IPS-20b (cell line): ENCODE data around the gene TBL1XR1.

Experiments
- H3K27ac ChIP-seq: one replicate; pipeline ENCODE4 v1.5.1; 2013; ENCODE audit warnings: low read length
- H3K27me3 ChIP-seq: 2 replicates; pipeline ENCODE4 v1.6.1; 2013; ENCODE audit warnings: mild to moderate bottlenecking, low read length, inconsistent platforms; ENCODE audit not compliant: insufficient read depth
- H3K36me3 ChIP-seq: 2 replicates; pipeline ENCODE4 v1.6.1; 2013; ENCODE audit warnings: low read depth, mild to moderate bottlenecking, inconsistent platforms, low read length, moderate library complexity; ENCODE audit not compliant: insufficient read depth
- H3K4me1 ChIP-seq: 2 replicates; pipeline ENCODE4 v1.6.1; 2013; ENCODE audit warnings: mild to moderate bottlenecking, control low read depth, inconsistent platforms, low read length, moderate library complexity; ENCODE audit not compliant: insufficient read depth
- H3K4me3 ChIP-seq: 2 replicates; pipeline ENCODE4 v1.5.1; 2013; ENCODE audit warnings: mild to moderate bottlenecking, low read length, inconsistent platforms
- H3K9ac ChIP-seq: 2 replicates; pipeline ENCODE4 v1.6.1; 2013; ENCODE audit warnings: low read depth, mild to moderate bottlenecking, inconsistent platforms, low read length, moderate library complexity
- H3K9me3 ChIP-seq: 2 replicates; pipeline ENCODE4 v1.6.1; 2013; ENCODE audit warnings: mild to moderate bottlenecking, low read depth, low read length, inconsistent platforms; ENCODE audit not compliant: insufficient read depth

TBL1XR1 gene

GRCh38 chr3:177135841-177136492, 61.3 kb downstream of the TBL1XR1 start:
- Histone ChIP-seq H3K4me1 (peaks cover 7% of the 10 kb centered on the region), H3K4me3 (no peak overlapping the region), H3K36me3 (peaks cover 9% of the 10 kb centered on the region; the same call in 1 of the 2 replicates), H3K9me3 (no peaks in the 10 kb centered on the region), H3K27ac (no peak overlapping the region), H3K9ac (no peak overlapping the region), H3K27me3 (no peaks in the 10 kb centered on the region)

DNA sequence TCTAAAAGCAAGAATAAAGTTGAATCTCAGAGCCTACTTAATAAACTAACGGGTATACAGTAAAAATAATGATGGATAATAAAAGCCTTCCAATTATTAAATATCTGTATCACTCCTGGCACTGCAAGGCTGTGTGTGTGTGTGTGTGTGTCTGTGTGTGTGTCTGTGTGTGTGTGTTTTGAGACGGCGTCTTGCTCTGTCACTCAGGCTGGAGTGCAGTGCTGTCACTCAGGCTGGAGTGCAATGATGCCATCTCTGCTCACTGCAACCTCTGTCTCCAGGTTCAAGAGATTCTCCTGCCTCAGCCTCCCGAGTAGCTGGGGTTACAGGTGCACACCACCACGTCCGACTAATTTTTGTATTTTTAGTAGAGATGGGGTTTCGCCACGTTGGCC, 62.5 kb downstream of the TBL1XR1 start:
- H3K9ac ChIP-seq = no peak overlapping the region
- H3K27me3 ChIP-seq = no peaks in the 10 kb centered on the region
- peaks cover 7% of the 10 kb centered on the region for H3K4me1 ChIP-seq
- peaks cover 9% of the 10 kb centered on the region; the same call in 1 of the 2 replicates for H3K36me3 ChIP-seq
- no peak overlapping the region for H3K27ac ChIP-seq
- H3K9me3 ChIP-seq = no peaks in the 10 kb centered on the region
- no peak overlapping the region for H3K4me3 ChIP-seq

DNA sequence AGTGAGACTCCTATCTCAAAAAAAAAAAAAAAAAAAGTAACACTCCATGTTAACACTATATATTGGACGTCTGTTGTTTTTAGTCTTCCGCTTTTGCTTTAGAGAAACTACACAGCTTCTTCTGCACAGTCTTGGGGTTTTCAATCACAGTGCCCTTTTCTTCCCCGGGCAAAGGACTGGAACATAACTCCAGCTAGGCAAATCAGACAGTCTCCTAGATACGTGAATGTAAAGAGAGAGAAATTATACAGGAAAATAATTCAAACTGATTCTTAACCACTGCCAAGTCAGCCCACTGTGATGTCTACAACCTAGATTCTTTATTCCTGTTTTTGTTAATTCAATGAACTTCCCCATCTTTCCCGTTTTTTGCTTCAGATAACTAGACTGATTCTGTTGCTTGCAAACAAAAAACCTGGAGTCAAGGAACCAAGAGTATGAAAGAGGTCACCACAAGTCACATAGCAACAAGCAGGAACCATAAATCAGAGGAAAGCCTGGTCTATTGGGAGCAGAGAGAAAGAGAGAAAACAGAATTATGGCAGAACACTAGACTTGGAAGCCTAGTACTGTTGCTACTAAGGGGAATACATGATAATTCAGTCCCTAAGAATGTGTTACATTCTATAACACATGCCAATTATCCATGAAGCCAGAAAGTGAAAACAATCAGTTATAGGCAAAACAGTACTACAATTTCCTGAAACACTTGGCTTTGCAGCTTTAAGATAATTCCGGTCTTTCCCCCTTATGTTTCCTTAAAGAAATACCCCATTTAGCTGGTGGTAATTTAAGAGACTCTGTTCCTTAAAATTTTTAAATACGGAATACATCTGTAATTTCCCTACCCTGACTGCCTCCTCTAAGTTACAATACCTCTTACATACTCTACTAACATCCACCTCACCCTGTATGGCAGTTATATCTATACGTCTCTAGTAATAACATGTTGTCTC, 63.1 kb downstream of the TBL1XR1 start:
- Histone ChIP-seq H3K9ac (no peak overlapping the region), H3K4me3 (no peak overlapping the region), H3K9me3 (no peaks in the 10 kb centered on the region), H3K4me1 (peaks cover 7% of the 10 kb centered on the region), H3K27ac (no peak overlapping the region), H3K27me3 (no peaks in the 10 kb centered on the region), H3K36me3 (peaks cover 9% of the 10 kb centered on the region; the same call in 1 of the 2 replicates)

GRCh38 chr3:177131927-177132636, 65.2 kb downstream of the TBL1XR1 start:
- H3K9ac ChIP-seq = no peak overlapping the region
- no peak overlapping the region for H3K4me3 ChIP-seq
- no peaks in the 10 kb centered on the region for H3K27me3 ChIP-seq
- H3K9me3 ChIP-seq = no peaks in the 10 kb centered on the region
- peaks cover 9% of the 10 kb centered on the region; the same call in 1 of the 2 replicates for H3K36me3 ChIP-seq
- peaks cover 7% of the 10 kb centered on the region for H3K4me1 ChIP-seq
- H3K27ac ChIP-seq = no peak overlapping the region

DNA sequence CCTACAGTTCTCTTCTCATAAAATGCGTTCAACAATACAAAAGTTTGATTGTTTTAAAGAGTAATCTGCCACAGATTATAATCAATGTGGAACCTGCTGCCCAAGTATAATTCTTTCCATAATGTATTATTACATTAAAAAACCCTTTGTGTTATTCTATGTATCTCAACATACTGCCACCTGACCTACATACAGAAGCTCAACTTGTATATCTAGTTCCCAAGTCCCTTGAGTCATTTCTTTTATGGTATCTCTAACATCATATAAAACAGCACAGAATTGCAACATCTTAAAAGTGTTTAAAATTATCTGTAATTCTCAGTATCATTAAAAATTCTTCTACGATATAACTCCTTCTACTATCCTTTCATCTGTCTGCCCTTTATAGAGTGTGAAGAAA, 70.3 kb downstream of the TBL1XR1 start:
- Histone ChIP-seq H3K9ac (no peak overlapping the region), H3K4me1 (peaks cover 35% of the 10 kb centered on the region), H3K27me3 (no peaks in the 10 kb centered on the region), H3K9me3 (no peaks in the 10 kb centered on the region), H3K4me3 (no peak overlapping the region), H3K27ac (no peak overlapping the region), H3K36me3 (peaks cover 3% of the 10 kb centered on the region; the same call in 1 of the 2 replicates)

- no peak overlapping the region for H3K9ac ChIP-seq
- H3K9me3 ChIP-seq = no peaks in the 10 kb centered on the region
- H3K4me3 ChIP-seq = no peak overlapping the region
- H3K36me3 ChIP-seq = no peaks in the 10 kb centered on the region
- no peak overlapping the region for H3K27ac ChIP-seq
- peaks cover 36% of the 10 kb centered on the region for H3K4me1 ChIP-seq
- no peaks in the 10 kb centered on the region for H3K27me3 ChIP-seq
Observed at GRCh38 chr3:177126015-177126773, 71.1 kb downstream of the TBL1XR1 start.

DNA sequence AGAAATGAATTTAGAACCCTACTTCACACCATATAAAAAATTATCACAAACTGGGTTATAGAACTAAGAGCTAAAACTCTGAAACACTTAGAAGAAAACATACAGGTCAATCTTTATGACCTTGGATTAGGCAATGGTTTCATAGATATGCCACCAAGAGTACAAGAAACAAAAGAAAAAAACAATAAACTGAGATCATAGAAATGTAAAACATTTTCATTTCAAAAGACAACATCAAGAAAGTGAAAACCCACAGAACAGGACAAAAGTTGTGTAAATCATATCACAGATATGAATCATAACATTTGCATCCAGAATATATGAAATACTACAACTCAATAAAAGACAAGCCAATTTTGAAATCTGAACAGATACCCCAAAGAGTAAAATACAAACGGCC, 72.4 kb downstream of the TBL1XR1 start:
- H3K36me3 ChIP-seq = no peaks in the 10 kb centered on the region
- H3K4me3 ChIP-seq = no peak overlapping the region
- no peaks in the 10 kb centered on the region for H3K9me3 ChIP-seq
- H3K9ac ChIP-seq = no peak overlapping the region
- H3K27ac ChIP-seq = no peak overlapping the region
- peaks cover 47% of the 10 kb centered on the region for H3K4me1 ChIP-seq
- H3K27me3 ChIP-seq = no peaks in the 10 kb centered on the region

- Histone ChIP-seq H3K9me3 (no peaks in the 10 kb centered on the region), H3K4me3 (no peak overlapping the region), H3K4me1 (peaks cover 48% of the 10 kb centered on the region), H3K27ac (no peak overlapping the region), H3K36me3 (no peaks in the 10 kb centered on the region), H3K9ac (no peak overlapping the region), H3K27me3 (no peaks in the 10 kb centered on the region)
Observed at GRCh38 chr3:177123822-177124221, 73.5 kb downstream of the TBL1XR1 start.

DNA sequence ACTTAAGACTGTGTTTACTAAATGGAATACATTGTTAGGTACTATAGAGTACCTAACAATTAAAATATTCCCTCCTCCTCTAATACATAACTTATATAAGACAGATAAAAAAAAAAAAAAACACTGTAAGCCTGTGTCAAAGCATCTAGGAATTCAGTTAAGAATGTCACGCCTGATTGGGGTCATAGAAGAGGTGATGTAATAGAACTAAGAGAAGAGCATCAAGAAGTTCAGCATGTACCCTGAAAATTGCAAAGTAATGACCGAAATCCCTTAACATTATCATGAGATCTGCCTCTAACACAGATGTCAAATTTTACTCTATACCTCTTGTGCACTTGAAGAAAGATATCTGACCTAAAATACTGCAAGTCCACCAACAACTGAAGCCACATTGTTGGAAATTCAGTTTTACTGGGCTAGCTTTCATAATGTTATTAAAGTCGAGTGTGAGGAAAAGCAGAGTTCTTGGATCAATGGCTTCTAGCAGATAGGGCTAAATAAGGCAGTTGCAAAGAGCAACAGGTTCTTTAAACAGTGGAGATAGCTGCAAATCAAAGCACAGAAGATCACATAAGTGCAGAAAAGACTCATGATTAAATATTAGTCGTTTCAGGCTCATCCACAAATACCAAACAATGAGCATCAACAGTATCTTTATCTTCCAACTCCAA, 75.0 kb downstream of the TBL1XR1 start:
- H3K4me3 ChIP-seq = no peak overlapping the region
- no peak overlapping the region for H3K27ac ChIP-seq
- H3K36me3 ChIP-seq = no peaks in the 10 kb centered on the region
- no peak overlapping the region for H3K9ac ChIP-seq
- peaks cover 48% of the 10 kb centered on the region for H3K4me1 ChIP-seq
- H3K27me3 ChIP-seq = no peaks in the 10 kb centered on the region
- no peaks in the 10 kb centered on the region for H3K9me3 ChIP-seq

- no peaks in the 10 kb centered on the region for H3K9me3 ChIP-seq
- H3K4me1 ChIP-seq = peaks cover 36% of the 10 kb centered on the region
- no peak overlapping the region for H3K4me3 ChIP-seq
- H3K27me3 ChIP-seq = no peaks in the 10 kb centered on the region
- H3K36me3 ChIP-seq = no peaks in the 10 kb centered on the region
- no peak overlapping the region for H3K27ac ChIP-seq
- H3K9ac ChIP-seq = no peak overlapping the region
Observed at GRCh38 chr3:177119829-177120228, 77.5 kb downstream of the TBL1XR1 start.
